ENCODE data around the gene PUM2.

Gene PUM2

DNA sequence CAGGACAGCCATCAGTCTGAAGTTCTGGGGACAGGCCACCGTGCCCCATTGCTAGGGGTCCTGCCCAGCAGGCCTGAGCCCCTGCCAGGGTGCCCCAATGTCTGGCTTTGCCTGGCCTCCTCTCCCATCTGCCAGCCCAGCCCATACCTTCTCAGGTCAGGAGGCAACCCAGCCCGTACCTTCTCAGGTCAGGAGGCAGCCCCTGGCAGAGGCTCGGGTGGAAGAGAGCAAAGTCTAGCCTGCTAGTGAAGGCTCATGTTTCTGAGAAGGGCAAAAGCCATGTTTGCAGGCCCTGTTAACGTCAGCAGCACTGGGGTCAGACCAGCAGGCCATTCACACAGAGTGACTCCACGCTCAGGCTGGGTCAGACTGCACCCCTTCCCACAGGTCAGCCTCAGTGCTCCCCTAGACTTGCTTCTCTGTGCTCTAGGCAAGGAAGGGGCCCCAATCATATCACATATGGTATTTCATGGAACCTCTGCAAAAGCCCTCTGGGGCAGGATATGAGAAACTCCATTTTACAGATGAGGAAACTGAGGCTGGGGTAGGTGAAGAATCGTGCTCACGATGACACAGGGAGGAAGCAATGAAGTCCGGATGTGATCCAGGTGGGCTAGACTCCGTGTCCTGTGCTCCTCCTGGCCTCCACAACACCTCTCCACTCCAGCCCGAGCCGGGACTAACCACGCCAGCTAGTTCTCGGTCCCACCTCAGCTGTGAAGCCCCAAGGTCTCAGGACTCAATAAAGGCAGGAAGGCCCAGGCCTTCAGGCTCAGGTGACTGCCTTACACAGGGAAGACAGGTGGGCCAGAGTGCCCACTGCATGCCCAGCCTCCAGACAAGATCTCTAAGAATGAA, 135.2 kb downstream of the PUM2 start:
- peaks cover 11% of the 10 kb centered on the region for H3K4me1 ChIP-seq (ENCODE audit: insufficient read depth, insufficient read length)

DNA sequence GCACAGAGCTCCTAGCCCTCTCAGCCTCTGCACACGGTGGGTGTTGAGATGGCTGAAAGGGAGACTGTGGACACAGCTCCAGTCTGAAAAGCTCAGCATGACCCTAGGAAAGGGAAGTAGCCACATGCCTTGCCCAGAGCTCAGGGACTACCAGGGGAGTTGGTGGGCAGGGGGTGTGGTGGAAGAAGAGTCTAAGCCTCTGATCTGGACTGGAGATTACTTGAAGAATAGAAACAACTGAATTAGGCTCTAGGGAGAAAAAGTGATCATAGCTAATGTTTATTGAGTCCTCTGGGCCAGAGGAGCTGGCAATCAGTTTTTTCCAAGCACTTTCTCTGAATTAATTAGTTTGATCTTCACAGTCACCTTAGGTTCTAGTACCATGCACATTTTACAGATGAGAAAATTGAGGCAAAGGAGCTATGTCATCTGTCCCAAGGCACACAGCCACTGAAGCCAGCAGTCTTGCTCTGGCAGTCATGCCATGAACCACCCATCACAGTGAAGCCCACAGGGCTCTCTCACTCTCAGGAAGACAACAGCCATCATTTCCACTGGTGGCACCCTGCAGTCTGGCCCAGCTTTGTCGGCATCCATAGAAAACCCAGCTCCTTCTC, 136.0 kb downstream of the PUM2 start:
- peaks cover 13% of the 10 kb centered on the region for H3K4me1 ChIP-seq (ENCODE audit: insufficient read depth, insufficient read length)
- no peak for DNase-seq (ENCODE audit: low read depth, low spot score)
- H3K4me3 ChIP-seq (ENCODE audit: insufficient read length, low read depth) = no peak overlapping the region
- no peaks in the 10 kb centered on the region for H3K9me3 ChIP-seq (ENCODE audit: insufficient read depth, low read length)
- no peak overlapping the region for H3K9ac ChIP-seq (ENCODE audit: insufficient read length, low read depth)
- no peaks in the 10 kb centered on the region for H3K27me3 ChIP-seq (ENCODE audit: insufficient read depth, insufficient read length)
- TF ChIP-seq ZNF274 (IDR thresholded peaks at IDR 0.05; ENCODE audit: low read depth, low read length) (no peak), YY1 (IDR thresholded peaks at IDR 0.05; ENCODE audit: insufficient read depth, insufficient read length) (no peak), SUZ12 (IDR thresholded peaks at IDR 0.05; ENCODE audit: extremely low read depth, insufficient read depth, insufficient read length) (no peak)
- H3K36me3 ChIP-seq (ENCODE audit: insufficient read depth, insufficient read length, low read length) = peaks cover 19% of the 10 kb centered on the region

More for the DNA sequence above, 135.2 kb downstream of the PUM2 start:
- Histone ChIP-seq H3K9me3 (ENCODE audit: insufficient read depth, low read length) (no peaks in the 10 kb centered on the region), H3K27me3 (ENCODE audit: insufficient read depth, insufficient read length) (no peaks in the 10 kb centered on the region), H3K36me3 (ENCODE audit: insufficient read depth, insufficient read length, low read length) (peaks cover 20% of the 10 kb centered on the region), H3K9ac (ENCODE audit: insufficient read length, low read depth) (no peak overlapping the region), H3K4me3 (ENCODE audit: insufficient read length, low read depth) (no peak overlapping the region)
- TF ChIP-seq YY1 (IDR thresholded peaks at IDR 0.05; ENCODE audit: insufficient read depth, insufficient read length) (no peak), ZNF274 (IDR thresholded peaks at IDR 0.05; ENCODE audit: low read depth, low read length) (no peak), SUZ12 (IDR thresholded peaks at IDR 0.05; ENCODE audit: extremely low read depth, insufficient read depth, insufficient read length) (no peak)
- no peak for DNase-seq (ENCODE audit: low read depth, low spot score)

DNA sequence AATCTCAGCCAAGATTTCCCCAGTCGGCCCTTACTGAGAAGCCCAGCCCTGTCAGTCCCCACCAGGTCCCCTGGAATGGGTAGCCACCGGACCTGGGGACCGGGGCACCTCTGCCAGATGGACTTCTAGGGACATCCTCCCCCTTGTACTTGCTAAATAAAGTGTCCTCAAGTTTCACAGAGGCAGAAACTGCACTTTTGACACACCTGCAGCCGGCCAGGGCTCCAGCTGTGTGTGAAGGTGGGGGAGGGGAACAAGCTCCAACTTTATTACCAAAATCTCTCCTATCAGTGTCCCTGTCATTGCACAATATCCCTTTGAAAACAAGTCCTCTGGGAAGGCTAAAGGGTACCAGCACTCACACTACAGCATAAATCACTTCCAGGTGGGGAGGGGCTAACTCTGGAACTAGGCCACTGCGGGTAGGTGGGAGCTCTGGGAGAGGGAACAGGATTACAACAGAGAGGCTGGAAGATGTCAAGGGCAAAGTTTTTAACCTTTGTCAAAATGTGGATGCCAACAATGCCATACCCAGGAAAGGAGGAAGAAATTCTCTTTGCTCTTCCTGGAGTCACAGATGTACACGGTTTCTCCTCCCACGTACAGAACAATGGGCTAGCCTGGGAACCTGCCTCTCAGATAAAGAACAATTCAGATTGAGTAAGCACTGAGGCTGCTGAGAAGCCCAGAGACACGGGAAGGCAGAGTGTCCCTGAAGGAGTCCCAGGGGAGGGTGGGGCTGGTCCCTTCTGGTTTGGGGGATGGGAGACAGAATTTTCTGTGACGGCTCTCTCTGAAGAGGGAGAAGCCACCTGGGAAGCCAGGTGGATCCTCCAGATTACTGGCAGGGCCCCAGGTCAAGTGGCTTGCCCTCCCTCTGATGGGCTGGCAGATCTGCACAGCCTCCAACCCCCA, 136.7 kb downstream of the PUM2 start:
- H3K27me3 ChIP-seq (ENCODE audit: insufficient read depth, insufficient read length) = no peaks in the 10 kb centered on the region
- no peaks in the 10 kb centered on the region for H3K9me3 ChIP-seq (ENCODE audit: insufficient read depth, low read length)
- no peak overlapping the region for H3K9ac ChIP-seq (ENCODE audit: insufficient read length, low read depth)
- peaks cover 14% of the 10 kb centered on the region for H3K36me3 ChIP-seq (ENCODE audit: insufficient read depth, insufficient read length, low read length)
- TF ChIP-seq ZNF274 (IDR thresholded peaks at IDR 0.05; ENCODE audit: low read depth, low read length) (no peak), SUZ12 (IDR thresholded peaks at IDR 0.05; ENCODE audit: extremely low read depth, insufficient read depth, insufficient read length) (no peak), YY1 (IDR thresholded peaks at IDR 0.05; ENCODE audit: insufficient read depth, insufficient read length) (no peak)
- H3K4me3 ChIP-seq (ENCODE audit: insufficient read length, low read depth) = no peak overlapping the region
- H3K4me1 ChIP-seq (ENCODE audit: insufficient read depth, insufficient read length) = peaks cover 14% of the 10 kb centered on the region
- DNase-seq (ENCODE audit: low read depth, low spot score) = no peak

DNA sequence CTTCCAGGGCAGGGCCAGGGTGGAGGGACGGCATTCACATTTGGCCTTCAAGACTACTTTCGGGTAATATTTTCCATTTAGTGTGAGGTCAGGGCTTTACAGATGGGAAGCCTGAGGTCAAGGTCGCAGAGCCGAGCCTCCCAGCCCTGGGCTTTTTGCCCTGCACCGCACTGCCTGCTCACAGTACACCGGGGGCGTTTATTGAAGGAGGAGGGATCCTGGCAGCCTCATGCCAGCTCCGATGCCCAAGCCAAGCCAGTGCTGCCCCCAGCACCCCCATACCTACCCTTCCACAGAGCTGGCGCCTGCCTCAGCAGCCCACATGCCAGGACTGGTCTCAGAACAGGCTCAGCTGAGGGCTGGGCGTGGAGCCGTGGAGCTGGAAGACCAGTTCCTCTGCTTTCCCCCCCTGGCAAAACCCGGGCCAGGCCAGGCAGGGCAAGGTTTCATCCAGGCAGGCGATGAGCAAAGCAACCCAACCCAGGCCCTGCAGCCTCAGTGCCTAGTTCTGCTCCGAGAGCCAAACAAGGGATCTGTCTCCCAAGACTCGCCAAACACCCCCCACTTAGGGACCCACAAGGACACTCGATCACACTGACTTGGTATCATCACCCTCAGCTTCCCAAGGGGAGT, 137.7 kb downstream of the PUM2 start:
- Histone ChIP-seq H3K9me3 (ENCODE audit: insufficient read depth, low read length) (no peaks in the 10 kb centered on the region), H3K9ac (ENCODE audit: insufficient read length, low read depth) (peak overlapping the region; percentile 42), H3K36me3 (ENCODE audit: insufficient read depth, insufficient read length, low read length) (peaks cover 11% of the 10 kb centered on the region), H3K4me1 (ENCODE audit: insufficient read depth, insufficient read length) (peaks cover 18% of the 10 kb centered on the region), H3K4me3 (ENCODE audit: insufficient read length, low read depth) (no peak overlapping the region), H3K27me3 (ENCODE audit: insufficient read depth, insufficient read length) (no peaks in the 10 kb centered on the region)
- TF ChIP-seq ZNF274 (IDR thresholded peaks at IDR 0.05; ENCODE audit: low read depth, low read length) (no peak), SUZ12 (IDR thresholded peaks at IDR 0.05; ENCODE audit: extremely low read depth, insufficient read depth, insufficient read length) (no peak), YY1 (IDR thresholded peaks at IDR 0.05; ENCODE audit: insufficient read depth, insufficient read length) (no peak)
- no peak for DNase-seq (ENCODE audit: low read depth, low spot score)

- Histone ChIP-seq H3K4me3 (ENCODE audit: insufficient read length, low read depth) (no peak overlapping the region), H3K4me1 (ENCODE audit: insufficient read depth, insufficient read length) (peaks cover 21% of the 10 kb centered on the region), H3K9me3 (ENCODE audit: insufficient read depth, low read length) (no peaks in the 10 kb centered on the region), H3K27me3 (ENCODE audit: insufficient read depth, insufficient read length) (no peaks in the 10 kb centered on the region), H3K36me3 (ENCODE audit: insufficient read depth, insufficient read length, low read length) (peaks cover 11% of the 10 kb centered on the region), H3K9ac (ENCODE audit: insufficient read length, low read depth) (no peak overlapping the region)
- DNase-seq (ENCODE audit: low read depth, low spot score) = no peak
- TF ChIP-seq ZNF274 (IDR thresholded peaks at IDR 0.05; ENCODE audit: low read depth, low read length) = no peak
- TF ChIP-seq YY1 (IDR thresholded peaks at IDR 0.05; ENCODE audit: insufficient read depth, insufficient read length) = no peak
- TF ChIP-seq SUZ12 (IDR thresholded peaks at IDR 0.05; ENCODE audit: extremely low read depth, insufficient read depth, insufficient read length) = no peak
Observed at GRCh38 chr2:20212459-20212870, 138.2 kb downstream of the PUM2 start.

DNA sequence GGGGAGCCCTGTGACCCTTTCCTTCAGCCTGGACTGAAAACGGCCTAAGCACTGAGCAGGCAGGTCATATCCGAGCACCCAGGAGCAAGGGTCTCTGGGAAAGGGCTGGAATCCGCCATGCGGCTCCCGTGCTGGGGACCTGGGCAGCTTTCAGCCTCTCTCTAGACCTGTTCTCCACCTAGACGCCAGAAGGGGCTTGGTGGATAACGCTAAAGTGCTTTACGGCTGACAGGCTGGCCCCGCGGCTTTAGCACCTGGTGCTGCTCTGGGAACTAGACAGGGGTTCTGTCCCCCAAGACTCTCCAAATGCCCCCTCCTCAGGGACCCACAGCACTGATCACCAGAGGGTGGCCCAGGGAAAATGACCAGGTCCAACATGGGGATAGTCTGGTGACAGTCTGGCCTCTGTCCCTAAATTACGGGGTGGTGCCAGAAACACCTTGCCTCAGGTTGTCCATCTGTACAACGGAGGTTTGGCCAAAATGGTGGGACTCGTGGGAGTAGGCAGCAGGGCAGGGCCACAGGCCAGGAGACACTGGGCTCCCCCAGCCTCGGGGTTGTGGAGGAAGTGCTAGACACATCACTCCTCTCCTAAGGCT, 138.7 kb downstream of the PUM2 start:
- no peak for DNase-seq (ENCODE audit: low read depth, low spot score)
- H3K4me3 ChIP-seq (ENCODE audit: insufficient read length, low read depth) = no peak overlapping the region
- no peak overlapping the region for H3K9ac ChIP-seq (ENCODE audit: insufficient read length, low read depth)
- peaks cover 8% of the 10 kb centered on the region for H3K36me3 ChIP-seq (ENCODE audit: insufficient read depth, insufficient read length, low read length)
- TF ChIP-seq SUZ12 (IDR thresholded peaks at IDR 0.05; ENCODE audit: extremely low read depth, insufficient read depth, insufficient read length) (no peak), ZNF274 (IDR thresholded peaks at IDR 0.05; ENCODE audit: low read depth, low read length) (no peak), YY1 (IDR thresholded peaks at IDR 0.05; ENCODE audit: insufficient read depth, insufficient read length) (no peak)
- H3K4me1 ChIP-seq (ENCODE audit: insufficient read depth, insufficient read length) = peaks cover 23% of the 10 kb centered on the region
- H3K9me3 ChIP-seq (ENCODE audit: insufficient read depth, low read length) = no peaks in the 10 kb centered on the region
- H3K27me3 ChIP-seq (ENCODE audit: insufficient read depth, insufficient read length) = no peaks in the 10 kb centered on the region
